Stimulated activated CD4-positive, alpha-beta T cell treated with anti-CD3 and anti-CD28 coated beads, Interleukin-12 subunit alpha, Interleukin-12 subunit beta, amount 100 ng/mL, for 48 hours (primary cell): ENCODE results near the gene C10orf53.

Source experiments
- DNase-seq, 3 donors: peaks; one replicate each; pipeline ENCODE4 v3.0.0-alpha.2; 2020; ENCODE audit warnings: low read depth in 2 of 3, low spot score in 1 of 3

The C10orf53 gene

GRCh38 chr10:49736564-49737113, 57.2 kb downstream of the C10orf53 start:
- no peak for DNase-seq

GRCh38 chr10:49737474-49738201, 58.2 kb downstream of the C10orf53 start:
- DNase-seq: no peak

GRCh38 chr10:49738616-49739360, 59.3 kb downstream of the C10orf53 start:
- no peak for DNase-seq

- no peak for DNase-seq
Measured at GRCh38 chr10:49739426-49739825, 60.0 kb downstream of the C10orf53 start.

- DNase-seq: no peak
Measured at GRCh38 chr10:49740346-49741107, 61.1 kb downstream of the C10orf53 start.

- no peak for DNase-seq
Measured at GRCh38 chr10:49741108-49741995, 61.9 kb downstream of the C10orf53 start.

- DNase-seq: no peak
Measured at GRCh38 chr10:49742683-49743463, 63.4 kb downstream of the C10orf53 start.

GRCh38 chr10:49743464-49744075, 64.1 kb downstream of the C10orf53 start:
- DNase-seq: no peak

GRCh38 chr10:49744091-49744685, 64.7 kb downstream of the C10orf53 start:
- no peak for DNase-seq

- DNase-seq: no peak
Measured at GRCh38 chr10:49744924-49745605, 65.6 kb downstream of the C10orf53 start.

GRCh38 chr10:49745756-49746155, 66.3 kb downstream of the C10orf53 start:
- no peak for DNase-seq

GRCh38 chr10:49746626-49747302, 67.3 kb downstream of the C10orf53 start:
- no peak for DNase-seq
